Effector CD4-positive, alpha-beta T cell (primary cell): ENCODE measurements around the gene GNRHR.
"Not testable (repeated sequence)": the region's sequence is repeated elsewhere in the genome, so short reads cannot be mapped to it uniquely, and the experiment has no call there.

Experiments
- DNase-seq: peaks from one replicate; pipeline ENCODE4 v3.0.0-alpha.2; 2020

GNRHR gene

GRCh38 chr4:67727124-67727850 is 26.9 kb downstream of the GNRHR start:
- no peak for DNase-seq

- DNase-seq, result no peak
These were observed 28.2 kb downstream of the GNRHR start for GRCh38 chr4:67725981-67726380.

- no peak for DNase-seq
These were observed 29.1 kb downstream of the GNRHR start for GRCh38 chr4:67725132-67725531.

- no peak for DNase-seq
These were observed 30.2 kb downstream of the GNRHR start for GRCh38 chr4:67723949-67724348.

GRCh38 chr4:67723341-67723740 is 30.8 kb downstream of the GNRHR start:
- no peak for DNase-seq

- DNase-seq, result no peak
These were observed 32.2 kb downstream of the GNRHR start for GRCh38 chr4:67721770-67722597.

- no peak for DNase-seq
These were observed 32.8 kb downstream of the GNRHR start for GRCh38 chr4:67721315-67721769.

GRCh38 chr4:67719953-67720617 is 34.1 kb downstream of the GNRHR start:
- DNase-seq, result no peak

- no peak for DNase-seq
These were observed 35.3 kb downstream of the GNRHR start for GRCh38 chr4:67718848-67719247.

- DNase-seq, result no peak
These were observed 36.6 kb downstream of the GNRHR start for GRCh38 chr4:67717586-67717985.

GRCh38 chr4:67714955-67715354 is 39.2 kb downstream of the GNRHR start:
- no peak for DNase-seq

GRCh38 chr4:67714248-67714583 is 40.0 kb downstream of the GNRHR start:
- no peak for DNase-seq

- DNase-seq, result no peak
These were observed 40.5 kb downstream of the GNRHR start for GRCh38 chr4:67713529-67714247.

- no peak for DNase-seq
These were observed 41.3 kb downstream of the GNRHR start for GRCh38 chr4:67712650-67713528.

GRCh38 chr4:67712000-67712625 is 42.1 kb downstream of the GNRHR start:
- DNase-seq, result no peak

- DNase-seq, result not testable (repeated sequence)
These were observed 47.5 kb downstream of the GNRHR start for GRCh38 chr4:67706682-67707081.

- no peak for DNase-seq
These were observed 49.3 kb downstream of the GNRHR start for GRCh38 chr4:67704843-67705242.

- DNase-seq, result no peak
These were observed 52.0 kb downstream of the GNRHR start for GRCh38 chr4:67702166-67702565.

GRCh38 chr4:67701517-67701850 is 52.7 kb downstream of the GNRHR start:
- DNase-seq, result no peak

GRCh38 chr4:67700738-67701516 is 53.3 kb downstream of the GNRHR start, which contains the start of gene UBA6:
TSS of gene UBA6 (minus strand) at chr4:67701155. CDS start at chr4:67701119, 36 bp downstream.
- peak; percentile 92 for DNase-seq
